SJSA1 (cell line): ENCODE data around the gene HK1. TPM values are rescaled to one million over a fixed set of nuclear protein-coding genes. Genes with fewer than 3 reads are reported as not detected.
A peak's percentile ranks its signal among the peaks of the same experiment; 100 is the strongest.

Experiments used
- DNase-seq, 2 experiments: peaks; one replicate each; pipeline ENCODE4 v3.0.0-alpha.2; 2015 to 2020; ENCODE audit warnings: low spot score in 2 of 2, low read depth in 1 of 2
- H3K27ac ChIP-seq: fragments of 250-450 bp; sonication (Bioruptor Pico); 2 replicates; pipeline ENCODE4 v1.5.1; 2020; ENCODE audit warnings: mild to moderate bottlenecking, moderate library complexity
- H3K27me3 ChIP-seq: fragments of 250-450 bp; sonication (Bioruptor Pico); replicated peaks from 2 replicates; pipeline ENCODE4 v1.5.1; 2020; ENCODE audit warnings: mild to moderate bottlenecking, moderate library complexity
- H3K36me3 ChIP-seq: fragments of 250-450 bp; sonication (Bioruptor Pico); 2 replicates; pipeline ENCODE4 v1.5.1; 2020; ENCODE audit warnings: mild to moderate bottlenecking
- H3K4me1 ChIP-seq: fragments of 250-450 bp; sonication (Bioruptor Pico); replicated peaks from 2 replicates; pipeline ENCODE4 v1.6.1; 2021; ENCODE audit warnings: mild to moderate bottlenecking
- H3K4me3 ChIP-seq: fragments of 250-450 bp; sonication (Bioruptor Pico); 2 replicates; pipeline ENCODE4 v1.5.1; 2020; ENCODE audit warnings: mild to moderate bottlenecking
- H3K9me3 ChIP-seq: fragments of 250-450 bp; sonication (Bioruptor Pico); replicated peaks from 2 replicates; pipeline ENCODE4 v1.5.1; 2020; ENCODE audit warnings: mild to moderate bottlenecking
- total RNA-seq: library from RNA; depleted of rRNA; stranded (reverse); fragments of >200 nt; shearing (Covaris generic); gene quantifications from 2 replicates; pipeline ENCODE4 v1.2.3, GENCODE V29; 2014; rRNA removed

The HK1 gene
- 50.0 and 53.1 TPM in 2 replicates for total RNA-seq

DNA sequence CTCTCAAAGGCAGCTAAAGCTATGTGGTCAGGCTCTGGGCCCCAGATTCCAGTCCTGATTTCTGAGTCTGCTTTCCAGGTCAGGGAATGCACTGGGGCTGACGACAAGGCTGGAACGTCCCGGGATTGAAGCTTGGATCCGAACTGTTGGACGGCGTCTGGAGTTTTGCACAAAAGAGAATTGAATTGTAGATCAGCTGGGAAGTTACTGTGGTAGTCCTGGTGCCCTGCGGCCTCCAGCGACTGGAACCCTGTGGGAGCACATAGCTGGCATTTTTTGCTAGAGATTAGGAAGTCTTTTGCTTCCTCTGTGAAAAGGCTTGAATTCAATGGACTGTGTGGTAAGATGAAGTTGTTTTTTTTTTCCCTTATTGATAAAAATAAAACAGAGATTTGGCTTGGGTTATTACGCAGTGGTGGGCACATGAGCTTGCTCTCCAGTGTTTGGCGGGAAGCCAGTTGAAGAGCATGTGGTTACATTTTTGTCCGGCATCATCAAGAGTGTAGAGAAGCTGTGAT lies at the start of gene HK1:
Gene HK1 (plus strand): TSS at position 51 of the 518 bp plus-strand sequence.
- Histone ChIP-seq H3K27ac (no peak within 1 kb of the TSS), H3K9me3 (no peaks in the 10 kb centered on the region; the same call in 1 of the 2 replicates), H3K4me3 (no peak within 1 kb of the TSS), H3K36me3 (no peaks in the 10 kb centered on the region), H3K27me3 (no peaks in the 10 kb centered on the region), H3K4me1 (no peaks in the 10 kb centered on the region)
- DNase-seq: no peak

DNA sequence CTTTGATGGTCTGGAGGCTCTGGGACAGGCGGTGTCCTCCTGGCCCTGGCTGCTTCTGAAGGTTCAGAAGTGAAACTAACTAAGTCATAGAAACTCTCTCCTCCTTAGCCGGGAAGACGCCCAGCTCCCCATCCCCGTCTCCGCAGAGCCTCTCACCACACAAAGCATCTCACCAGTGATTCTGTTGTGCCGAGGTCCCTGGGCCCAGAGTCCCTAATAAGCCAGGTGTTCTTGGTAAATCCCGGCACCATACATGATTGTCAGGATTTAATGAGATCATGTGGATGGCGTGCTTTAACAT lies 48.7 kb upstream of the HK1 start:
- no peak overlapping the region for H3K27ac ChIP-seq
- H3K4me3 ChIP-seq: no peak overlapping the region
- no peaks in the 10 kb centered on the region for H3K9me3 ChIP-seq
- H3K4me1 ChIP-seq: peaks cover 13% of the 10 kb centered on the region
- H3K36me3 ChIP-seq: no peaks in the 10 kb centered on the region
- no peak for DNase-seq
- no peaks in the 10 kb centered on the region for H3K27me3 ChIP-seq

DNA sequence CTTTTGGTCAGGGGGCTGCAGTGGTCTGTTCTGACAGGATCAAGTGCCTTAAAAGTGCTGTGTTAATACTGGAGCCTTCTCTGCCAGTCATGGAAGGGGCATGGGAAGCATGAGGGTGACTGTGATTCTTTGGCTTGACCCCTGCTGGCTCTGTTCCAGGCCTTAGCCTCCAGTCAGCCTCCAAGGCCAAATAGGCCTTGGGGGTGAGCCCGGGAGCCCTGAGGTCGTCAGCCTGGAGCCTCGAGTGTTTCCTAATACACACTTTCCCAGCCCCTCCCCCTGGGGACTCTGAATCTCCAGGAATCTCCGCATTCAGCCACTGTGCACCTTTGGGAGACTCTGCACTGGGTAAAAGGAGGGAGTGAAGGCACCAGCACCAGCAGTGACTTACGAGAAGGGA lies 48.2 kb upstream of the HK1 start:
- Histone ChIP-seq H3K4me1 (peaks cover 13% of the 10 kb centered on the region), H3K9me3 (no peaks in the 10 kb centered on the region), H3K27ac (no peak overlapping the region), H3K4me3 (no peak overlapping the region), H3K36me3 (no peaks in the 10 kb centered on the region), H3K27me3 (no peaks in the 10 kb centered on the region)
- no peak for DNase-seq

DNA sequence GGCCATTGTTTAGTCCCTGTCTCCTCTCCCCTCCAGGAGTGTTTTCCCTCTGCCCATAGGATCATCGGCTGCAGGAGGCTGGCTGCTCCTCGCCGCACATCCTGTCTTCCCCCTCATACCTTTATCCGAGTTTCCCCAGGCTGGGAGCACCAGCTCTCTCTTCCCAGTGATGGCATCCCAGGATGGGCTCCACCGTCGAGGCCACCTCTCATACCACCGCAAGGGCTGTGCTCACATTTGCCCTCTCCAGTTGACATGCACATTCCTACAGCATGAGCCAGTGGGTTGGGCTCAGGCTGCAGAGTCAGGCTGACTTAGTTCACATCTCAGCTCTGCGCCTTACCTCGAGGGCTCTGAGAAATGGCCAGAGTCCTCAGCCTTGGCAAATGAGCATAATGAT lies 46.0 kb upstream of the HK1 start:
- H3K36me3 ChIP-seq: no peaks in the 10 kb centered on the region
- H3K4me1 ChIP-seq: peaks cover 13% of the 10 kb centered on the region
- no peaks in the 10 kb centered on the region for H3K27me3 ChIP-seq
- no peak overlapping the region for H3K27ac ChIP-seq
- no peak overlapping the region for H3K4me3 ChIP-seq
- no peaks in the 10 kb centered on the region for H3K9me3 ChIP-seq
- peak; percentile 56 to 80 for DNase-seq

DNA sequence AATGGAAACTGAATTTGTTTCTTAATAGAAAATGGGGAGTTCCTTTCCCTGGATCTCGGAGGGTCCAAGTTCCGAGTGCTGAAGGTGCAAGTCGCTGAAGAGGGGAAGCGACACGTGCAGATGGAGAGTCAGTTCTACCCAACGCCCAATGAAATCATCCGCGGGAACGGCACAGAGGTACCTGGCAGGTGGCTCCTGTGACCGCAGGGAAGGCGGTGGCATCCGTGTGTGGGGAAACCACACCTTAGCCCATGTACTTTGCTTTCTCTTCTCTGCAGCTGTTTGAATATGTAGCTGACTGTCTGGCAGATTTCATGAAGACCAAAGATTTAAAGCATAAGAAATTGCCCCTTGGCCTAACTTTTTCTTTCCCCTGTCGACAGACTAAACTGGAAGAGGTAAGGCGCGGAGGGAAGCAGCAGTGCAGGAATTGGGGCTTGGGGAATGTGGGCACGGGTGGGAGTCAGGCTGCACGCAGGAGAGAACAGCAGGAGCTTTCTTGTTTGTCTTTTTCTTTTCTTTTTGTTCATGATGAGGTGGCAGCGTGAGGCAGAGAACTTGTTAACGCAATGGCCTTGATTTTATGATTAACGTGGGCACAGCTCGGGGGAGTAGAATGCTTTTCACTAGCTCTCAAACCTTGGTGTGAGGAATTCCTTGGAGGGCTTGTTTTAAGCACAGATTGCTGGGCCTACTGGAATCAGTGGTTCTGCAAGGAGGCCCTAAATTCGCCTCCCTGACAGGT lies 45.4 kb upstream of the HK1 start:
- Histone ChIP-seq H3K27me3 (no peaks in the 10 kb centered on the region), H3K27ac (0 out of 2 replicates have a peak overlapping the region, but pooled peaks have one; percentile 8), H3K9me3 (no peaks in the 10 kb centered on the region), H3K4me3 (no peak overlapping the region), H3K4me1 (peaks cover 16% of the 10 kb centered on the region), H3K36me3 (no peaks in the 10 kb centered on the region)
- DNase-seq: no peak

DNA sequence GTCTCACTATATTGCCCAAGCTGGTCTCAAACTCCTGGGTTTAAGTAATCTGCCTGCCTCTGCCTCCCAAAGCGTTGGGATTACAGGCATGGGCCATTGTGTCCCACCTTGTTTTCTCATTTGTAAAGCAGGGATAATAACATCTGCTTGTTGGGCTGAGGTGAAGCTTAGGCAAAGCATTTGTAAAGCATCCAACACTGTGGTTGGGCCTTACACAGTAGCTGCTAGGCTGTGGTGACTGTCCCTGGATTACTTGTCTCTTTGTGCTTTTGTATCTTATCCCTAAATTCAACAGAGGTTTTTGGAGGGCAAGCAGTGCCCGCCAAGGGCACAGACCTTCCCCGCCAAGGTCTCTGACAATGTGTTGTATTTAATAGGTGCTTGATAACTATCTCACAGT lies 43.8 kb upstream of the HK1 start:
- no peak for DNase-seq
- Histone ChIP-seq H3K27me3 (no peaks in the 10 kb centered on the region), H3K4me1 (peaks cover 16% of the 10 kb centered on the region), H3K9me3 (no peaks in the 10 kb centered on the region), H3K36me3 (no peaks in the 10 kb centered on the region), H3K27ac (no peak overlapping the region), H3K4me3 (no peak overlapping the region)

DNA sequence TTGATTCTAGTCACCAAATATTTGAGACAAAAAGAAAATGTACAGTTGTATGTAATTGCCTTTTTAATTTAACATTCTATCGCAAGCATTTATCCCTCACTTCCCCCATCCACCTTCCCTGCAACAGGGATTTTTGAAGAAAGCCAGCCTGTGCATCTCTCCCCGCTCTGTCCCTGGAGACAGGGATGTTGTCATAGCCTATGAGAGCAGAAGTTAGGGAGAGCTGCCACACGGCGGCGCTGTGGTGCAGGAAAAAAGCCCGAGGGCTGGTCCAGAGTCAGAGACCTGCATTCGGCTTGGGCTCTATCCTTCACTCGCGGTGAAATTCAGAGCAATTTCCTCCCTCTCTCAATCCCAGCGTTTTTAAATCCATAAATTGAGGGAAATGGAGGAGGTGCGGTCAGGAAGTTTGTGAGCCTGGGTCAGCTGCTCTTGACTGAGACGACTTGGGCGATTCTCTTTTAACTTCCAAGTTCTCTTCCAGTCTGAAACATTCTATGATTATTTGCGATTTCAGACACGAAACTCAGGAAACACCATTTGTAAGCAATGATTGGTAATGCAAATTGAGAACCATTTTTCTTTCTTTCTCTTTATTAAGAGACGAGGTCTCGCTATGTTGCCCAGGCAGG lies 40.7 kb upstream of the HK1 start:
- Histone ChIP-seq H3K27ac (no peak overlapping the region), H3K27me3 (no peaks in the 10 kb centered on the region), H3K4me1 (peaks cover 22% of the 10 kb centered on the region), H3K36me3 (no peaks in the 10 kb centered on the region), H3K4me3 (no peak overlapping the region), H3K9me3 (no peaks in the 10 kb centered on the region)
- DNase-seq: peak; percentile 69 to 79

DNA sequence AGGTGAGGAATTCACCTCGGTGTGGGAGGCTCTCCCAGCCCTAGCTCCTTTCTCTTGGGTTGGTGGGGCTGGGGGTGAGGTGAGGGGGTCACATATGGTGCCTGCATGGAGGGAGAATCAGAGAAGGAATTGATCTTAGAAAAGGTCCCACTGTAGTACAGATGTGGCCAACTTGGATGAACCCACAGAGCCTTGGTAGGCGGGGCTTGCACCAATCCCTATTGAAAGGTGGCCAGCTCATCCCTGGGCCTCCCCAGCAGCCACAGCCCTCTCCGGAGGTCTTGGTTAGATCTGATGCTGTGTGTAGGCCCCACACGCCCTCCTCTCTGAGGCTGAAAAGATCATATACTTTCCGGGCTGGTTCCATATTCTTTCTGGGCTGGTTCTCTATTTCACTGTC lies 39.2 kb upstream of the HK1 start:
- Histone ChIP-seq H3K4me3 (no peak overlapping the region), H3K4me1 (peaks cover 17% of the 10 kb centered on the region), H3K9me3 (no peaks in the 10 kb centered on the region), H3K27me3 (no peaks in the 10 kb centered on the region), H3K36me3 (no peaks in the 10 kb centered on the region), H3K27ac (no peak overlapping the region)
- DNase-seq: no peak

DNA sequence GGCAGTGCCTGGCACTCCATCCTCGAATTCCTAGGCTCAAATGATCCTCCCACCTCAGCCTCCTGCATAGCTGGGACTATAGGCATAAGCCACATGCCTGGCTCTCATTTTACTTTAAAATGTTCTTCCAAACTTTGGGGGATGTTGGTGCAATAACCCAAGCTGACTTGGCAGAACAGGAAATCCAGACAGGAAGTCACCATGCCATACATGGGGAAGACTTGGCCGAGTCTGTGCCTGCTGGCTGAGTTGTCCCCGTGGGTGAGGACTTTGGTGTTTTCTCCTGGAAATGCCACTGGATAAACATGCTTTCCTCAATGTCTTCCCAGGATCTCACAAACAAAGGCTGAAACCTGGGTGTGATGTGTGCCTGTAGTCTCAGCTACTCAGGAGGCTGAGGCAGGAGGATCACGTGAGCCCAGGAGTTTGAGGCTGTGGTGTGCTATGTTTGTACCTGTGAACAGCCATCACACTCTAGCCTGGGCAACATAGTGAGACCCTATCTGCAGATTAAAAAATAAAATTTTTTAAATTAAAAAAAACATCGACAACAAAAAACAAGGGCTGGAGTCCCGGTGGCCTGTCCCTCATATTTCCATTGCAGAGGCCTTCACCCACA lies 38.4 kb upstream of the HK1 start:
- H3K4me3 ChIP-seq: no peak overlapping the region
- no peaks in the 10 kb centered on the region for H3K27me3 ChIP-seq
- DNase-seq: no peak
- H3K27ac ChIP-seq: no peak overlapping the region
- H3K4me1 ChIP-seq: peaks cover 17% of the 10 kb centered on the region
- no peaks in the 10 kb centered on the region for H3K36me3 ChIP-seq
- H3K9me3 ChIP-seq: no peaks in the 10 kb centered on the region

DNA sequence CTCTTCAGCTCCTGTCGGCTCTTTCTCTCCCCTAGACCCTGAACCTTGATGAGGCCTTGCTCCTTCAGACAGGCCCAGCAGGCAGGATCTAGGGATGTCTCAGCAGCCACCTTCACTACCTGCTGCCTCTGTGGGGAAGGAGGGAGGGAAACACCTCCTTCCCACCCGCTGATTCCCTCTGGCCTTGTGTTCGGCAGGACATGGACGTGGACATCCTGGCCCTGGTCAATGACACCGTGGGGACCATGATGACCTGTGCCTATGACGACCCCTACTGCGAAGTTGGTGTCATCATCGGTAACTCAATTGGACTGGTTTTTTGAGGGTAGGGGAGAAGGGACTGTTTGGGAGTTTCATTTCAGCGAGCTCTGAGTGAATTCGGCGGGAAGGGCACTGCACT lies 37.8 kb upstream of the HK1 start:
- H3K36me3 ChIP-seq: no peaks in the 10 kb centered on the region
- H3K9me3 ChIP-seq: no peaks in the 10 kb centered on the region
- H3K27ac ChIP-seq: no peak overlapping the region

DNA sequence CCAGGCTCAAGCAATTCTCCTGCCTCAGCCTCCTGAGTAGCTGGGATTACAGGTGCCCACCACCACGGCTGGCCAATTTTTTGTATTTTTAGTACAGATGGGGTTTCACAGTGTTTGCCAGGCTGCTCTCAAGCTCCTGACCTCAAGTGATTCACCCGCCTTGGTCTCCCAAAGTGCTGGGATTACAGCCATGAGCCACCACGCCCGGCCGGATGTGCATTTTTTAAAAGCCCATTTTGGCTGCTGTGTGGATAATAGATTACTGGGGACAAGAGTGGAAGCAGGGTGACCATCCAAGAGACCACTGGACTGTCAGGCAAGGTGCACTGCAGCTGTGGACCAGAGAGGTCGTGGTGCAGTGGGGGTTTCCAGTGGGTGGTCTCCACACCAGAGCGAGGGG lies 36.7 kb upstream of the HK1 start:
- no peak overlapping the region for H3K4me3 ChIP-seq
- H3K27ac ChIP-seq: no peak overlapping the region
- peak in 1 of 2 experiments; percentile 19 for DNase-seq
- H3K36me3 ChIP-seq: no peaks in the 10 kb centered on the region
- H3K27me3 ChIP-seq: no peaks in the 10 kb centered on the region
- H3K4me1 ChIP-seq: peaks cover 17% of the 10 kb centered on the region
- no peaks in the 10 kb centered on the region for H3K9me3 ChIP-seq

More for the DNA sequence above, 37.8 kb upstream of the HK1 start:
- no peak for DNase-seq
- Histone ChIP-seq H3K4me1 (peaks cover 17% of the 10 kb centered on the region), H3K27me3 (no peaks in the 10 kb centered on the region), H3K4me3 (no peak overlapping the region)

DNA sequence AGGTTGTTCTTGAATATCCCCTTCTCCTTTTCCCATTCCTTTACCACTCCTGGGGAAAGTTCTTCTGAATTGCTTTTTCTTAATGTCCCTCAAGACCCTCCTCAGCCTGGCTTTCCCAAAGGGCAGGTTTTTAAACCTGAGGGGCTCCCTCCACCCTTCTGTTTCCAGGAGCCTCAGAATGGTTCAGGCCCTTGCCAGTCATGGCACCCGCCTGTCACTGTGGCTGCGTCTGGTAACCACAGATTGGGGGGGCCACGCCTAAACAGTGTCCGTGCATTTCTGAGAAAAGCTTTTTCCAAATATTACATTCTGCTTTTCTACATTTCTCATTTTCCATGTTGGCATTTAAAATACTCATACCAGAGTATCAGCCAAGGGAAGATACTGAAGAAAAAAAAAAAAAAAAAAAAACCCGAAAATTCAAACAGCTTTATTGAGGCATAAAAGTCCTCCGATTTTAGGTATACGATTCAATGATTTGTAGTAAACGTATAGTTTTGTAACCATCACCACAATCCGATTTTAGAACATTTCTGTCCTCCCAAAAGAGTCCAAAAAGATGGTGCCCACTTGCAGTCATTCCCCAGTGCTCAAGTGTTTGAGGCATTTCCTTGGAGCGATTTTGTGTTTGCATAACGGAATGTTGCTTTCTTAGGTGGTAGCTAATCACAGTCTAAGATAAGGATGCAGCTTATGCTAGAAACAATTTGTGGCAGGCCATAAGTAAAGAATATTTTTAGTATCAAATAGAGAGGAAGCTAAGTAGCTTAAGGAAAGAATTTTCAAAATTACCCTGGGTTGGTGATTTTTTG lies 36.0 kb upstream of the HK1 start:
- no peak for DNase-seq
- peaks cover 17% of the 10 kb centered on the region for H3K4me1 ChIP-seq
- no peak overlapping the region for H3K27ac ChIP-seq
- H3K27me3 ChIP-seq: no peaks in the 10 kb centered on the region
- H3K9me3 ChIP-seq: no peaks in the 10 kb centered on the region
- no peak overlapping the region for H3K4me3 ChIP-seq
- H3K36me3 ChIP-seq: no peaks in the 10 kb centered on the region

DNA sequence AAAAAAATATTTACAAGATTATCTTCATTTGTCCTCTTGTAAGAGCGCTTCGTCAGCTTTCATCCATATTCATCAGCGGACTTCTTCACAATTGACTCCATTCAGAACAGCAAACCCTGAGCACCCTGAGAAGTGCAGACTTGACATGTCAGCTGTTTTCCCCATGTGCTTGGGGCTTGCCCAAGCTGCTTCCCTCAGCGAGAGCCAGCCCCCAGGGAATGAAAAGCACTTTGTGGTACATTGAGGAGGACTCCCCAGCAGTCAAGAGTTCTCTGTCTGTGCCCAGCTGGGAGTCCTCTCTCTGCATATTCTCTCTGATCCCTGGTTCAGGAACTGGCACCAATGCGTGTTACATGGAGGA lies 35.5 kb upstream of the HK1 start:
- H3K27me3 ChIP-seq: no peaks in the 10 kb centered on the region
- H3K4me3 ChIP-seq: no peak overlapping the region
- no peaks in the 10 kb centered on the region for H3K36me3 ChIP-seq
- H3K9me3 ChIP-seq: no peaks in the 10 kb centered on the region
- H3K4me1 ChIP-seq: peaks cover 15% of the 10 kb centered on the region
- DNase-seq: no peak
- H3K27ac ChIP-seq: no peak overlapping the region

DNA sequence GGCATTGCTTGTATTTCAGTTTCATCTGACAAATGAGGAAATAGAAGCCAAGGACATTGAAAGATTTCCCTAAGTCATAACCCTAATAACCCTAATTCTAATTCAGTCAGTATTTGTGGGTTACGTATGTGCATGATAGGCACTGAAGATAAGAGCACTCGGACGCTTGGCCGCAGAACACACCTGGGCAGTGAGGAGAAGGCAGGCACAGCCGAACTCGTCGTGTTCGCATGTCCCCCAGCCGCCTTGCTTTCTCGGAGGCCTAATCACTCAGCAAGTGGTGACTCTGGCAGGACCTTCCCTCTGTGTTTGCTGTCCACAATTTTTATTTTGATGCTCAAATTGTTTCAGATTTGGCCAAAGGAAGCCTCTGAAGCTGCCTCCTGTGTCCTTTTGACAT lies 34.5 kb upstream of the HK1 start:
- no peaks in the 10 kb centered on the region for H3K36me3 ChIP-seq
- H3K27ac ChIP-seq: no peak overlapping the region
- H3K4me1 ChIP-seq: peaks cover 15% of the 10 kb centered on the region
- no peak overlapping the region for H3K4me3 ChIP-seq
- no peaks in the 10 kb centered on the region for H3K27me3 ChIP-seq
- no peak for DNase-seq
- no peaks in the 10 kb centered on the region for H3K9me3 ChIP-seq
